Heart left ventricle (tissue), 16 donors: ENCODE data around the gene BRD3OS. TPM values are rescaled to one million over a fixed set of nuclear protein-coding genes. Genes with fewer than 3 reads are reported as not detected.

Experiments
- ATAC-seq, 4 donors: fragments of 200-7000 bp; cut with Tn5 transposase; one replicate each; pipeline ENCODE4 v1.9.1; 2020 to 2022; ENCODE audit warnings: moderate library complexity in 4 of 4, mild to moderate bottlenecking in 3 of 4, moderate number of reproducible peaks in 1 of 4
- DNase-seq, 5 donors: peaks; one replicate each; pipeline ENCODE4 v3.0.0-alpha.2; 2020
- H3K27ac ChIP-seq, 12 donors: fragments of 200-600 bp; sonication (generic) in 4 of 12; one replicate each; pipeline versions ENCODE4 v1.5.0 to v1.8.0; 2016 to 2022; ENCODE audit warnings: mild to moderate bottlenecking in 2 of 12
- H3K27me3 ChIP-seq, 9 donors: fragments of 200-600 bp; sonication (generic) in 2 of 9; one replicate each; pipeline versions ENCODE4 v1.5.1 to v1.8.0; 2016 to 2022; ENCODE audit warnings: mild to moderate bottlenecking in 3 of 9
- H3K36me3 ChIP-seq, 9 donors: fragments of 200-600 bp; sonication (generic) in 2 of 9; one replicate each; pipeline versions ENCODE4 v1.5.0 to v1.8.0; 2018 to 2022; ENCODE audit warnings: mild to moderate bottlenecking in 2 of 9
- H3K4me1 ChIP-seq, 12 donors: fragments of 200-600 bp; sonication (generic) in 4 of 12; one replicate each; pipeline versions ENCODE4 v1.5.0 to v1.8.0; 2016 to 2022; ENCODE audit warnings: mild to moderate bottlenecking in 3 of 12
- H3K4me3 ChIP-seq, 12 donors: fragments of 200-600 bp; sonication (generic) in 4 of 12; one replicate each; pipeline versions ENCODE4 v1.5.0 to v1.8.0; 2017 to 2022; ENCODE audit warnings: mild to moderate bottlenecking in 9 of 12, moderate library complexity in 4 of 12
- H3K9me3 ChIP-seq, 12 donors: fragments of 200-600 bp; sonication (generic) in 4 of 12; one replicate each; pipeline versions ENCODE4 v1.5.0 to v1.8.0; 2016 to 2022; ENCODE audit warnings: mild to moderate bottlenecking in 1 of 12
- POLR2A ChIP-seq, 2 donors: fragments of 450-650 bp; IDR thresholded peaks; one replicate each; pipeline ENCODE4 v1.6.1; 2017; ENCODE audit warnings: antibody characterized with exemption in 2 of 2, mild to moderate bottlenecking in 2 of 2, moderate library complexity in 2 of 2
- WGBS, 4 donors: extraction: QIAGEN DNeasy Blood & Tissue Kit in 2 of 4; methylation state at CpG; one replicate each; pipeline versions ENCODE4 v1.1.5 to v1.1.7; 2013 to 2018; 5-methylcytosine and 5-hydroxymethylcytosine counted together
- intact Hi-C, 10 donors: fragments of 100-400 bp; cut with DNase I; formaldehyde crosslinking; loops; one replicate each; pipeline versions ENCODE4 v1.11.1 to v1.14.2; 2022
- polyA plus RNA-seq, 2 donors: library from polyadenylated mRNA; stranded (reverse); fragments of 200-250 nt; gene quantifications; one replicate each; pipeline ENCODE4 v1.2.3, GENCODE V29; 2013
- total RNA-seq, 9 donors: library from RNA; depleted of rRNA in 2 of 9; stranded (reverse); fragments of >200 nt in 2 of 9; fragmentation: NEBNext Ultra II Directional in 3 of 9; extraction: Animal tissue kit (Norgen Biotek cat#: 25700) in 3 of 9; gene quantifications; one replicate each; pipeline versions ENCODE4 v1.1.0 to v1.2.4, GENCODE V29; 2016 to 2023
- TF ChIP-seq, protein P1 (sequence below), 12 donors: fragments of 200-600 bp; sonication (generic) in 4 of 12; IDR thresholded peaks; one replicate each; pipeline versions ENCODE4 v1.5.0 to v1.8.0; 2018 to 2022; ENCODE audit warnings: antibody characterized with exemption in 12 of 12, mild to moderate bottlenecking in 5 of 12
- donor health status: ischemic (EF 13 %, LVEDD 7.1; RV severe dilation, severe dysfunction).
- donor health status: healthy with polysubstance abuse.
- donor health status: DM: no; HTN: yes; CAD: no.
- donor health status: DM: no; HTN: no; CAD: no.
- donor health status: ischemic (EF 25% LVEDD 6.9; RV normal size, moderate dysfunction).
- donor health status: ischemic (EF 25% LVEDD 5.7; RV mildly dilated, moderate dysfunction).
- donor health status: healthy.
- donor health status: DM: yes; HTN: yes; CAD: no.
- donor health status: ischemic (EF 35%, LVEDD 5.7; RV mildly dilated, moderate dysfunction).
- donor health status: nonischemic (EF 11% LVEDD 7.7; RV severe dilation, severe dysfunction).
- donor health status: DM: yes; HTN: yes; CAD: no.
- donor health status: PGD.
- donor health status: ischemic (EF 29% LVEDD 5.4; RV normal size, mild dysfunction).
- donor health status: nonischemic (EF 23%, LVEDD 6.1; RV moderate dilation, normal function).

The BRD3OS gene
- total and polyA plus RNA-seq, 11 donors = 1.8 to 13.8 (median 8.9) TPM

DNA sequence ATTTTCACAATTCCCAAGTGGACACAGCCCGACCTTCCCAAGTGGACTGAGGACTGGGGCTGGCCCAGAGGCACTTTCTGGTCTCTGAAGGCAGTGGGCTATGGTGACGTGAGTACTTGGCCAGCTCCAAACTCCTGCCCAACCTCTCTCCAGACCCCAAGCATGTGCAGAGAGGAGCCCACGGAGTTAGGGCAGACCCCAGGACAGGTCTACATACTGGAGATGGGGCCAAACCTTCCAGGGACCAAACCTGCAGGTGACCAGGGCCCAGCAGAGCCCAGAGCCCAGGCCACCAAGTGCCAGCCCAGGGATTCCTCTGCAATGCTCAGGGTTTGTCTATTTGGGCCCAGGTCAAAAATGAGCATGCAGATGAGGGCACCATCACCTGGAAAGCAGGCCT is 27.2 kb downstream of the BRD3OS start:
- intact Hi-C loops = no loop called here
- no peak for ATAC-seq
- Histone ChIP-seq H3K9me3 (no peaks in the 10 kb centered on the region), H3K27me3 (no peaks in the 10 kb centered on the region), H3K4me1 (peaks cover 13 to 49% (median 31%) of the 10 kb centered on the region in 12 donors), H3K27ac (no peak overlapping the region), H3K4me3 (no peak overlapping the region), H3K36me3 (peaks cover 0 to 61% (median 56%) of the 10 kb centered on the region in 9 donors)
- DNase-seq = peak in 2 of 5 donors; percentile 5 to 14
- WGBS, 4 donors = 82 to 93% (median 87%) methylated on average over 3 of the region's 3 CpGs
- TF ChIP-seq, protein P1, sequence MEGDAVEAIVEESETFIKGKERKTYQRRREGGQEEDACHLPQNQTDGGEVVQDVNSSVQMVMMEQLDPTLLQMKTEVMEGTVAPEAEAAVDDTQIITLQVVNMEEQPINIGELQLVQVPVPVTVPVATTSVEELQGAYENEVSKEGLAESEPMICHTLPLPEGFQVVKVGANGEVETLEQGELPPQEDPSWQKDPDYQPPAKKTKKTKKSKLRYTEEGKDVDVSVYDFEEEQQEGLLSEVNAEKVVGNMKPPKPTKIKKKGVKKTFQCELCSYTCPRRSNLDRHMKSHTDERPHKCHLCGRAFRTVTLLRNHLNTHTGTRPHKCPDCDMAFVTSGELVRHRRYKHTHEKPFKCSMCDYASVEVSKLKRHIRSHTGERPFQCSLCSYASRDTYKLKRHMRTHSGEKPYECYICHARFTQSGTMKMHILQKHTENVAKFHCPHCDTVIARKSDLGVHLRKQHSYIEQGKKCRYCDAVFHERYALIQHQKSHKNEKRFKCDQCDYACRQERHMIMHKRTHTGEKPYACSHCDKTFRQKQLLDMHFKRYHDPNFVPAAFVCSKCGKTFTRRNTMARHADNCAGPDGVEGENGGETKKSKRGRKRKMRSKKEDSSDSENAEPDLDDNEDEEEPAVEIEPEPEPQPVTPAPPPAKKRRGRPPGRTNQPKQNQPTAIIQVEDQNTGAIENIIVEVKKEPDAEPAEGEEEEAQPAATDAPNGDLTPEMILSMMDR (IDR thresholded peaks at IDR 0.05) = no peak
- no peak for TF ChIP-seq POLR2A (IDR thresholded peaks at IDR 0.05)

DNA sequence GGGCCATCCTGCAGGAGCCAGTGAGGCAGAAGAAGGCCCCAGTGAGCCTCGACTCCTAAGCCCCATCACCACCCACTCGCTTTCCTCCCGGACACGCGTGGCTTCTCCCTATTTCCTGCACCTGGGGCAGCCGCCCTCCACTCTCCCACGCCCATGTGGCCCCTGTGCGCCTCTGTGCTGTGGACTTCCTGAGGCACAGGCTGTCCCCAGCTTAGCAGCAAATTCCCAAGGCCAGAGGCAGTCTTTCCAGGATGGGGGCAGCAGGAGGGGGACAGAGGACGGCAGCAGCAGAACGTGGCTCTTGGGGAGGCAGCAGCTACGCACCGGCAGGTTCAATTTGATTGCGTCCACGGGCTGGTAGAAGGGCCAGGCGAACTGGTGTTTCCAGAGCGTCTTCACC is 27.7 kb downstream of the BRD3OS start:
- peak in 2 of 5 donors; percentile 16 to 41 for DNase-seq
- Histone ChIP-seq H3K27me3 (no peaks in the 10 kb centered on the region), H3K4me3 (no peak overlapping the region), H3K36me3 (peaks cover 0 to 56% (median 51%) of the 10 kb centered on the region in 9 donors), H3K4me1 (peaks cover 13 to 54% (median 32%) of the 10 kb centered on the region in 12 donors), H3K27ac (no peak overlapping the region), H3K9me3 (no peaks in the 10 kb centered on the region)
- 83 to 91% (median 85%) methylated on average over 14 to 16 of the region's 16 CpGs for WGBS, 4 donors
- no peak for ATAC-seq
- intact Hi-C loops = no loop called here
- TF ChIP-seq, protein P1 (IDR thresholded peaks at IDR 0.05) = no peak
- no peak for TF ChIP-seq POLR2A (IDR thresholded peaks at IDR 0.05)

DNA sequence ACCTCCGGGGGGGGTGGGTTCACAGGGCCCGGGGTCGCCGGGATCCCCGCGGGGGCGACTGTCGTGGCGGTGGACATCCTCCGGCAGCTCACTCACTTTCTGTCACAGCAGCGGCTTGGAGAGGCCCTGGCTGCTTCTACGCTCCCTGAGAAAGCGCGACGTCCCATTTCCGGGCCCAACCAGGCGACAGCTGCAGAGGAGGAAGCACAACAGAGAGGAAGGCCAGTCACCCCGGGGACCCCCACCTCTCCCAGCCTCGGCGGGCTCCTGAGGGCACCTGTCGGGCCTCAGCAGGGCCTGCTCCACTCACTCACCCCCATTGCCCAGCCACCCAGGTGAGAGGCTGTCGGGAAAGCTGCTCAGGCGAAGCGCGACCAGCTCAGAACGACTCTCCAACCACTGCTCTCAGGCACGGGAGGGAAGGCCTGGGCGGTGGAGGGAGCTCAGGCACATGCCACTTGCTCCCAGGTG is 28.2 kb downstream of the BRD3OS start:
- H3K4me3 ChIP-seq = no peak overlapping the region
- H3K9me3 ChIP-seq = no peaks in the 10 kb centered on the region
- TF ChIP-seq, protein P1 (IDR thresholded peaks at IDR 0.05) = no peak
- no peak for TF ChIP-seq POLR2A (IDR thresholded peaks at IDR 0.05)
- no peaks in the 10 kb centered on the region for H3K27me3 ChIP-seq
- peaks cover 13 to 57% (median 34%) of the 10 kb centered on the region in 12 donors for H3K4me1 ChIP-seq
- WGBS, 4 donors = 79 to 88% (median 80%) methylated on average over 3 to 28 of the region's 28 CpGs
- no peak overlapping the region for H3K27ac ChIP-seq
- intact Hi-C loops = no loop called here
- ATAC-seq (no peak), DNase-seq (peak in 2 of 5 donors; percentile 10 to 41)
- H3K36me3 ChIP-seq = peaks cover 0 to 51% (median 46%) of the 10 kb centered on the region in 9 donors

DNA sequence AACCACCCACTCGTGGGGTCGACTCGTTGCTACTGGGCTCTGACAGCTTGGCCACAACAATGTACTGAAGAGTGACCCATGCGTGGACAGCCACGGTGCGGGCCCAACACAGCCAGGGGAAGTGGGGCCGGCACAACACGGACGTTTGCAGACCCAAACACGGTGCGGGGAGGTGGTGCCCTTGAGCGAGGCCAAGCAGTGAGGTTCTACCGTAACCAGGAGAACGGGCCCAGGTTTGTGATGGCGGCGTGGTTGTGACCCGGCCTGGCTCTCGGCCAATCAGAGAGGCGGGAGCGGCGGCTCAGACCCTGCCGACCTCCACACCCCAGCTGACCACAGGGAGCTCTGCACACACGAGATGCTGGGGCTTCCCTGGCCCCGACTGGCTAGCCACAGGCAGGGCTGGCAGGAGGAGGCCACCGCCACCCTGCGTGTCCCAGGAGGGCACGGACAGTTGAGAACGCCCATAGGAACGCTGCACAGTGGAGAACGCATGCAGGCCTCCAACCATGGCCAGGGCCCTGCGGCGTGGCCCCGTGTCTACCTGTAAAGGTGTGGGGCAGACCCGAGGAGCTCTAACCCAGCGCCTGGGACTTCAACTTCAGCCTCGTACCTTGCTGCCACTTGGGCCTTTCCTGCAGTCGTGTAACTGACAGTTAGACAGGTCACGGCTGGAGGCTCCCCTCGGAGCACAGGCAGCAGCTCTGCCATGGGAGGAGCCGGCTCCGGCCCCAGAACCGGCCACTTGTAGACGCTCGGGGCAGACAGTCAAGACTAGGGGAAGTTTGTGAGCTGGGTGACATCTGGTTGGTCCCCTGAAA is 28.9 kb downstream of the BRD3OS start:
- intact Hi-C loops = no loop called here
- 89 to 91% (median 90%) methylated on average over 28 to 44 of the region's 44 CpGs for WGBS, 4 donors
- Histone ChIP-seq H3K27ac (no peak overlapping the region), H3K36me3 (peaks cover 0 to 44% (median 41%) of the 10 kb centered on the region in 9 donors), H3K27me3 (no peaks in the 10 kb centered on the region), H3K4me3 (no peak overlapping the region), H3K4me1 (peaks cover 13 to 57% (median 38%) of the 10 kb centered on the region in 12 donors), H3K9me3 (no peaks in the 10 kb centered on the region)
- ATAC-seq = no peak
- TF ChIP-seq, protein P1 (IDR thresholded peaks at IDR 0.05) = no peak
- no peak for TF ChIP-seq POLR2A (IDR thresholded peaks at IDR 0.05)
- peak in 2 of 5 donors; percentile 19 to 58 for DNase-seq
